MCF 10A (cell line): ENCODE measurements around the gene NDUFAF8. TPM values are rescaled to one million over a fixed set of nuclear protein-coding genes. Genes with fewer than 3 reads are reported as not detected.

Source experiments
- BruUV-seq: library from RNA; stranded (reverse); fragments of 400-500 nt; replicated peaks from 2 replicates; lab custom pipeline; 2021; lab: Mats Ljungman, UMichigan
- CTCF ChIA-PET: fragments of 300-600 bp; sonication (Branson Sonifier 250); formaldehyde crosslinking; extraction: SDS; loops from one replicate; lab custom pipeline; 2021; ENCODE audit warnings: antibody characterized with exemption, inconsistent platforms; lab: Yijun Ruan, JAX
- POLR2A ChIA-PET: fragments of 300-600, 350-650 bp; sonication (Branson Sonifier 250); formaldehyde crosslinking; extraction: SDS; loops from one replicate; lab custom pipeline; 2020; ENCODE audit warnings: antibody characterized with exemption, inconsistent platforms; lab: Yijun Ruan, JAX
- DNase-seq: peaks from one replicate; pipeline ENCODE4 v3.0.0-alpha.2; 2018; ENCODE audit not compliant: unreplicated experiment
- H3K27ac Mint-ChIP-seq: one replicate; pipeline ENCODE4 v1.8.0; 2022; ENCODE audit warnings: mild to moderate bottlenecking, low read depth, mixed read lengths; ENCODE audit not compliant: unreplicated experiment
- H3K27me3 Mint-ChIP-seq: one replicate; pipeline ENCODE4 v1.8.0; 2022; ENCODE audit warnings: mixed read lengths; ENCODE audit not compliant: insufficient read depth, unreplicated experiment
- H3K36me3 Mint-ChIP-seq: one replicate; pipeline ENCODE4 v1.8.0; 2022; ENCODE audit warnings: mild to moderate bottlenecking, moderate library complexity, mixed read lengths; ENCODE audit not compliant: insufficient read depth, unreplicated experiment
- H3K4me1 Mint-ChIP-seq: one replicate; pipeline ENCODE4 v1.8.0; 2022; ENCODE audit warnings: mixed read lengths; ENCODE audit not compliant: insufficient read depth, unreplicated experiment
- H3K4me3 Mint-ChIP-seq: one replicate; pipeline ENCODE4 v1.8.0; 2022; ENCODE audit warnings: mild to moderate bottlenecking, moderate library complexity, mixed read lengths; ENCODE audit not compliant: unreplicated experiment
- H3K9me3 Mint-ChIP-seq: one replicate; pipeline ENCODE4 v1.8.0; 2022; ENCODE audit warnings: mixed read lengths; ENCODE audit not compliant: unreplicated experiment
- intact Hi-C: fragments of 100-400 bp; cut with micrococcal nuclease; formaldehyde crosslinking; loops from 2 replicates; pipeline ENCODE4 v1.14.1; 2022
- total RNA-seq: library from RNA; stranded (reverse); gene quantifications from 2 replicates; pipeline ENCODE4 v1.2.3, GENCODE V29; 2022
- TF ChIP-seq, protein P1 (sequence below): fragments of 200-600 bp; IDR thresholded peaks from one replicate; pipeline ENCODE4 v1.8.0; 2022; ENCODE audit warnings: antibody characterized with exemption, mild to moderate bottlenecking; ENCODE audit not compliant: unreplicated experiment

Gene NDUFAF8
- total RNA-seq, 1 experiment from 2014 or later: 95.0 TPM

DNA sequence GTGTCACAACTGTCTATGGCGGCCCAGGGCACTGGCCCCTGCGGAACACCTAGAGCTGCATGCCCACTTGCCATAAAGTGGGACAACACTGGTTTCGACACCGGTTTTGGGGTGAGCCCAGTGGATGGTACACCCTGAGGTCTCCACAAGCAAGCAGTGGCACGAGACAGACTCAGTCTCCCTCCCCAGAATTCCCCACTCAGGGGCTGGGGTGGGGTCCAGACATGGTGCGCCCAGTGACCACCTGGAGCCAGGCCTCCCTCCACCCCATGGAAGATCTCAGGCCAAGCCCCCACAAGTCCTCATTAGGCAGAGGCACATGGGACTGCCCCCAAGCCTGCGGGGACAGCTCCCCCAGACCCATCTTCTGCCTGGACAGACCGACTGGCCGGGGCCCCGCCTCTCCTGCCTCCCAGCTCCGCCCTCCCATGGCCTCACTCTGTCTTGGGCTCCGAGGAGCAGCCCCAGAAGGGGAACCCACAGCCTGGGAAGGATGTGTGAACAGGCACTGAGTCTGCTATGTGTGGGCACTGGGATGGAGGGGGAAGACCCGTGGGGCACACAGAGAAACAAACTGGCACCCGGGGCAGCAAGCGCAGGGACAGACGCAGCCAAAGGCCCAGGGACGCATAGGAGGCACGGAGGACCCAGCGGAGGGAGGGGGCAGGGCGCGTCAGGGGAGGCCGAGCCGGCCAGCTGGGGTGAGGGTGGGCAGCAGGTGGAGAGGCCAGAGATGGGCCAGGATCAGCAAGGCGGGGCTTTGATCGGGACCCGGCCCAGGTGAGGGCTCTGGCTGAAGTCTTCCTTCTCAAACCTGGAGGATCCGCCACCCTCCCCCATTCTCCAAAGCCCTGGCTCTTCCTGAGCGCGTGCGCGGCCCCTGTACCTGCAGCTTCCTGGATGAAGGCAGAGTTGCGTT is 3.0 kb upstream of the NDUFAF8 start:
- TF ChIP-seq, protein P1, sequence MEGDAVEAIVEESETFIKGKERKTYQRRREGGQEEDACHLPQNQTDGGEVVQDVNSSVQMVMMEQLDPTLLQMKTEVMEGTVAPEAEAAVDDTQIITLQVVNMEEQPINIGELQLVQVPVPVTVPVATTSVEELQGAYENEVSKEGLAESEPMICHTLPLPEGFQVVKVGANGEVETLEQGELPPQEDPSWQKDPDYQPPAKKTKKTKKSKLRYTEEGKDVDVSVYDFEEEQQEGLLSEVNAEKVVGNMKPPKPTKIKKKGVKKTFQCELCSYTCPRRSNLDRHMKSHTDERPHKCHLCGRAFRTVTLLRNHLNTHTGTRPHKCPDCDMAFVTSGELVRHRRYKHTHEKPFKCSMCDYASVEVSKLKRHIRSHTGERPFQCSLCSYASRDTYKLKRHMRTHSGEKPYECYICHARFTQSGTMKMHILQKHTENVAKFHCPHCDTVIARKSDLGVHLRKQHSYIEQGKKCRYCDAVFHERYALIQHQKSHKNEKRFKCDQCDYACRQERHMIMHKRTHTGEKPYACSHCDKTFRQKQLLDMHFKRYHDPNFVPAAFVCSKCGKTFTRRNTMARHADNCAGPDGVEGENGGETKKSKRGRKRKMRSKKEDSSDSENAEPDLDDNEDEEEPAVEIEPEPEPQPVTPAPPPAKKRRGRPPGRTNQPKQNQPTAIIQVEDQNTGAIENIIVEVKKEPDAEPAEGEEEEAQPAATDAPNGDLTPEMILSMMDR: no peak
- Mint-ChIP-seq H3K4me3 (no peak overlapping the region), H3K4me1 (peaks cover 17% of the 10 kb centered on the region), H3K27ac (no peak overlapping the region), H3K9me3 (no peaks in the 10 kb centered on the region), H3K36me3 (peaks cover 11% of the 10 kb centered on the region), H3K27me3 (no peaks in the 10 kb centered on the region)
- CTCF ChIA-PET: no interaction called here
- intact Hi-C loops: no loop called here
- no peak for DNase-seq
- POLR2A ChIA-PET: interaction anchor here (3.3 kb wide), 1 partner anchor 10 kb away, joined by 15 read pairs; no protein-coding TSS in a partner anchor
- BruUV-seq: no TSS peak

- H3K27ac Mint-ChIP-seq: no peak overlapping the region
- no peak for DNase-seq
- H3K27me3 Mint-ChIP-seq: no peaks in the 10 kb centered on the region
- no peaks in the 10 kb centered on the region for H3K9me3 Mint-ChIP-seq
- ChIA-PET CTCF (no interaction called here), POLR2A (interaction anchor here (3.3 kb wide), 1 partner anchor 10 kb away, joined by 15 read pairs; no protein-coding TSS in a partner anchor)
- no TSS peak for BruUV-seq
- H3K36me3 Mint-ChIP-seq: peaks cover 18% of the 10 kb centered on the region
- H3K4me1 Mint-ChIP-seq: peaks cover 24% of the 10 kb centered on the region
- no peak overlapping the region for H3K4me3 Mint-ChIP-seq
- intact Hi-C loops: no loop called here
- TF ChIP-seq, protein P1: no peak
Observed at GRCh38 chr17:81236784-81237183, 2.3 kb upstream of the NDUFAF8 start.

DNA sequence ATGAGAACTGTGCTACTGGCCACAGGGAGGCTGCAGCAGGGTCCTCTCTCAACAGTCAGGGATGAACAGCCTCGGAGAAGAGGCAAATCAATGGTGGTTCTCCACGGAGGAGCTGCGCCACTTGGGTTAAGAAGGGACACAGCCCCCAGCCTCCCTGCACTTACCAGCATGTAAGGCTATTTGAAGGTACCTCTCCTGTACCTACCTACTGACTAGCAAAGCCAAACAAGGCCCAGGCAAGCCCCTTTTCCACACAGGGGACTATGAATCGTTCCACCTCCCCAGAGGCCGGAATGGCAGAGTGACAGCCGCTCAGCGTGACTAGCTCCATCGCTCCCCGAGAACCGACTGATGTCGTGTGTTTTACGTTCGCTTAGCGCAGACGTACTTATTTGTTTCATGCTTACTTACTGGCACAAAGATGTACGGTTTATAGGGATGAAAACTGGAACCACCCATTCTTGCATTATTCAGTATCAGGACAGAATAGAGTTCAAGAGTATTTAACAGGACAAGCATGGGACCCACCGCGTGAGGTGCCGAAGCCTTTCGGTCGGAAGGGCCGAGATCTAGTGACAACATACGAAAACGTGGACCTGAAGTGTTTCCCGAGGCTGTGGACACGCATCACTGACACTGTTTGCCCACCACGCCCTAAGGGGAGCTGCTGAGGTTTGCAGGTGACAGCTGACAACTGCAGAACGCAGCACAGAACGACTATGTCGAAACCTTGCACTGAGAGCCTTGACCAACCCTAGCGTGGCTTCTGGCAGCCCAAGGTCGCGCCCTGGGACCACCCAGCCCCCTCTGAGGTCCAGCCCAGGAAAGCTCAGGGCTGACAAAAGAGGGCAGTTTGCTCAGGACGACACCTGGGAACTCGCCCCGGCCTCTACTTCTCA is 1.3 kb upstream of the NDUFAF8 start:
- DNase-seq: no peak
- Mint-ChIP-seq H3K27me3 (no peaks in the 10 kb centered on the region), H3K27ac (no peak overlapping the region), H3K36me3 (peaks cover 25% of the 10 kb centered on the region), H3K9me3 (no peaks in the 10 kb centered on the region), H3K4me1 (peaks cover 24% of the 10 kb centered on the region), H3K4me3 (peak overlapping the region; percentile 84)
- ChIA-PET CTCF (interaction anchor here (0.6 to 1.5 kb wide), 3 partner anchors 15 to 175 kb away, joined by 3 read pairs; no protein-coding TSS in a partner anchor), POLR2A (interaction anchor here (1.1 to 3.3 kb wide), 14 partner anchors 9 to 428 kb away, joined by 3 to 15 read pairs (median 4); partner anchors contain the start of genes ACTG1 and FAAP100)
- TSS peak; percentile 49 for BruUV-seq
- TF ChIP-seq, protein P1: no peak
- intact Hi-C loops: no loop called here
